Kasumi-1 (cell line): ENCODE results near the gene SNED1.
A peak's percentile ranks its signal among the peaks of the same experiment; 100 is the strongest.

Experiments used
- DNase-seq, 2 experiments: peaks; one replicate each; lab custom pipeline; 2025; lab: John Stamatoyannopoulos, UW

Gene SNED1

DNA sequence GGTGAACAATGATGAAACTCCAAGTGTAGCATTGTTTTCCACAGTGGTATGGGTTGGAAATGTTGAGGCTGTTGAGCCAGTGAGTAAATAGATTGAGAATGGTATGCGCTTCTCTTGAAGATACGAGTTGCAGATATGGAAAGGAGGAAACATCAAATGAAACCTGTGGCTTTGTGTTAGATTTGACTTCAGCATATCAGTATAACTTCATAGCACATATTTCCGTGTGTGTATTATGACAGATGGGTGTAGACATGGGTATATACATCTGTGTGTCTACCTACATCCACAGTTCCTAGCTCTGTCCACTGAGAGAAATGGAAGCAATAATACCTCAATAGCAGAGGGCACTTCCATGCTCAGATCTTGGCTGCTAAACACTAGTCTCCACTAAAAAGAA lies 8.0 kb downstream of the SNED1 start:
- no peak for DNase-seq

DNA sequence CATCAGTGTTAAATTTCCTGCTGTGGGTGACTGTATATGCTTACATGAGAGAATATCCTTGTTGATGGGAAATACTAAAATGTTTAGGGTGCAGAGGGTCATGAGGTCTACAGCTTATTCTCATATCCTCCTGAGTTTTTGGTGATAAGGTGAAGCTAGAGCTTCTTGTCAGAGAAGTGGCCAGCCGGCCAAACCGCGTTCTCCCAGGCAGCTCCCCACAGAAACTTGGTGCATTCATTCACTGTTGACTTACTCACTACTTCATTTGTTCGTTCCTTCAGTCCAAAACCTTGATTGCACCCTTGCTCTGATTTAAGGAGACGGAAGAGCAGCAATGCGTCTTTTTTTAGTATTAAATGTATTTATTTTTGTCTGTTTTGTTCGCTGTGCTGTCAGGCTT lies 8.7 kb downstream of the SNED1 start:
- no peak for DNase-seq

DNA sequence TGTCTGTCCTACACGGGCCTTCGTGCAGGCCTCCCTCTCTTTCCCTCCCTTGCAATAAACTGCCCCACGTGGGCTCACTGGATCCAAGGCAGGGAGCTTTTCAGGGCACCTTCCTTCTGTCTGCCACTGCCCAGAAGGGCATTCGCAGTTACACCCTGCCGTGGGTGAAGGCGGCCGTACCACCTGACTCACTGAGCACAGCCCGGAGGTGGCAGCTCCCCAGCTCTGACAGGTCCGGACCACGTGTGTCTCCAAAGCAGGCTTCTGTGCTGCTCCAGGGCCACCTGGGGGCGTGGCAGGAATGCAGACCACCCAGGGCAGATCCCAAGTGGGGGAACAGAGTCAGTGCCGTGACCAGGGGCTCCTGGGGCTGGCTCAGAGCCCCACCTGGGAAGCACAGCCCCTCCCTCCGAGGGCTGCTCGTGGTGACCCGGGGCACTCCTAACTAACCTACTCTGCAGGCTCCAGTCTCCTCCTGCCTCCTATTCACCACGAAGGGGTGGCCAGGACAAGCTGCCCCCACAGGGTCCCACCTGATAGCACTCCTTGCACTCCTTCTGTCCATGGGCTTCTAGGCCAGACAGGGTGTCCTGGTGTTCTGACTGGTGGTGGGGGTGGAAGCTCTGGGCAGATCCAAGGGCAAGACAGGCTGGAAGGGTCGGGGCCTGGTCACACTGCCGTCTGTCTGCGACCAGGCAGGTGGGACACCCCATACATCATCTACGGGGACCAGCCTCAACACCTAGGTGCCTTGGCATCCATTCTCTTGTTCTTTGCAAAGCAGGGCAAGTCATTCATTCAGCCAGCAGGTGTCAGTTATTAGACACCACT lies 9.7 kb downstream of the SNED1 start:
- DNase-seq: no peak

DNA sequence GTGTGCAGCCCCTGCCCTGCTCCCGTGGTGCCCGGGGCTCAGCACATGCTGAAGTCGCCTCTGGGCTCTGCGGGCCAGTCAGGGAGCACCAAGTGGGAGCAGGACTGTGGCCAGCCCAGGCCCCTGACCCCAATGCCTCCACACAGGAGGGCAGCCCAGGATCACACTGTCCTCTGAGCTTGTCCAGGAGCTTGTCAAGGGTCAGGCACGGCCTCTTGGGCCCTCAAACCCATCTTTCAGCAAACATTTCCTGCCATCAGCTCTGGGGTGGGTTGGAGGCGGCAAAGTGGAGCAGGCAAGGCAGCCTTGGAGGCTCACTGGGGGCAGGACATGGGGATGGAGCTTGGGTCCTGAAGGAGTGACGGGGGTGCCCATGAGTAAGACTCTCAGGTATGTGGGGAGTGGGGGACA lies 10.3 kb downstream of the SNED1 start:
- DNase-seq: no peak

DNA sequence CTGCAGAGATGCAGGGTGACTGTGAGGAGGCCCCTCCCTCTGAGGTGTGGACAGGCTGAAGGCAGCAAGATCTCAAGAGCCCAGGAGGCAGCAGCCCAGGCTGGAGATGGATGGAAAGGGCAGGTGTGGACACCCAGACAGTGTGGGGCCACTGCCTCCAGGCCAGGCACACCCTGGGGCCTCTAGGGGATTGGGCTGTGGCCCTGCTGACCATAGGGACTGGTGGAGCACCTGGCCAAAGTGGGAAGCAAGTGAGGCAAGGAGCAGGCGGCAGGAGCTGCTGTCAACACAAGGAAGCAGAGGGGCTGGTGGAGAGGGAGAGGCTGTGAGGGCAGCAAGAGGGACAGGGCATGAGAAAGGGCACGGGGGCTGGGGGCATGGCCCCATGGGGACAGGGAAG lies 10.8 kb downstream of the SNED1 start:
- DNase-seq: no peak

DNA sequence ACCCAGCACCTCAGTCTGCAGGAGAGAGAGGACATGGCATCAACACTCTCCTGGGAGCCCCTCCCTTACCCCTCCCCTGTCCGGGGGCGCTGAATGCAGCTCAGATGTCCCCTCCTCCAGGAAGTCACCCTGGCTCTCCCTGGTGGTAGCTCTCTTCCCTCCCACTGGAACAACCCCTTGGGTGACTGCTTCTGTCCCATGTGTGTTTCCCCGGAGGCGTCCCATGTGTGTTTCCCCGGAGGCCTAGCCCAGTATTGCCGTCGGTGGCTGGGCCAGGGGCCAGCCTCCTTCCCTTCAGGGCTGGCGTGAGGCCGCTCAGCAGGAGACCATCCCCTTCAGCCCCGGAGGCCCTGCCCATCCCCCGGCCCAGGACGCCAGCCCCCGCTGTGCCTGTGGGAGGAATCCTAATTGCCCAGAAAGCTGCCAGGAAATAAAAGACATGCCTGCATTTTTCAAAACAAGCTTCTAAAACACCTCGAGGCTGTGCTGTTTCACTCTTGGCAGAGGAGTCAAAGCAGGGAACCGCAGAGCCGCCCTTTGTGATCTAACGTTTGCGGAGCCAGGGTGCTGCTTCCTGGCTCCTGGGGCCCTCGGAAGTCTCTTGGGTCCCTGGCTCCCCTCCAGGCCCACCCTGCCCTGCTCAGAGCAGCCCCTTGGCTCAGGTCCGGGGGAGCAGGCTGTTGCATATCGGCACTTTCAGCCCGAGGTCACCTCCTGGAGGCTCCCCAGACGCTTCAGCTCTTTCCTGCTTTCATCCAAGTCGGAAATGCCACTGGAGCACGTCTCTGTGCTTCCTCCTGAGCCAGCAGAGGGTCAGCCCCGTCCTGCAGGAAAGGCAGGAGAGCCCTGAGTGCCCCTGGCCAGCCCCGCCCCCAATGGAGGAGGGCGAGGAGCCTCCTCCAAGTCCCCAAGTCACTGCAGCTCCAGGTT lies 11.4 kb downstream of the SNED1 start:
- peak; percentile 80 to 85 for DNase-seq

DNA sequence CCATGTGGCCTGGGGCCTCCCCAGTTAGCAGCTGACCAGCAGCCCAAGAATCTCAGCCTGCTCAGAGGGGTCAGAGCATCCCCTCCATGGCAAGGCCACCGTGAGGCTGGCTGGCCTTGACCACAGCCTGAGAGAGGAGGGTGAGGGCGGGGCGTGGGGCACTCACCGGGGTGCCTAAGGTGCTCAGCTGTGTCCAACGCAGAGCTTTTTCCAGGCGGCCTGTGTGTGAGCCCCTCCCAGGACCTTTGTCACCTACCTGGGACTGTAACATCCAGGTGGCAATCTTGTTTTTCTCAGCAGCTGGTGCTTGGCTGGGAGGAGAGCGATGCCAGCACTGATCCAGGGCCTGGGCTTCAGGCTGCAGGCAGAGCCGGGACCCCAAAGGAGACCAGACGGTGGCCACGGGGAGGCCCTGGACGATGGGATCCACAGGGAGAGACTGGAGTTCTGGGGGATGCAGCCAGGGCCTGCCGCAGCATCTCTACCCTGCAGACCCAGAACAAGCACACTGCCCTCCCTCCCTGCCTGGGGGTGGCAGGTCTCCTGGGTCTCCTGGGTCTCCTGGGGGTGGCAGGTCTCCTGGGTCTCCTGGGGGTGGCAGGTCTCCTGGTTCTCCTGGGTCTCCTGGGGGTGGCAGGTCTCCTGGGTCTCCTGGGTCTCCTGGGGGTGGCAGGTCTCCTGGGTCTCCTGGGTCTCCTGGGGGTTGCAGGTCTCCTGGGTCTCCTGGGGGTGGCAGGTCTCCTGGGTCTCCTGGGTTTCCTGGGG lies 12.3 kb downstream of the SNED1 start:
- DNase-seq: no peak

DNA sequence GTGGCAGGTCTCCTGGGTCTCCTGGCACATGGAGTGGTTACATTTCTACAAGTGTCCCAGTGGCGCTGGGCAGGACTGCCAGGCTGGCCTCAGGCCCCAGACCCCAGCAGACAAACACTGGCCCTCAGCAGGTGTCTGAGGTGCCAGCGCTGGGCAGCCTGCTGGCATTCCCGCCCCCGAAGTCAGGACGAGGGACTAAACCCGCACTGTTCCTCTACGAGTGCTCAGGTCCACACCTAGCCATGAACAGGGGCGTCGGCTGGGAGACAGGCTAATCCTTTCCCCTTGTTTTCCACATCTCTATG lies 12.8 kb downstream of the SNED1 start:
- DNase-seq: no peak

DNA sequence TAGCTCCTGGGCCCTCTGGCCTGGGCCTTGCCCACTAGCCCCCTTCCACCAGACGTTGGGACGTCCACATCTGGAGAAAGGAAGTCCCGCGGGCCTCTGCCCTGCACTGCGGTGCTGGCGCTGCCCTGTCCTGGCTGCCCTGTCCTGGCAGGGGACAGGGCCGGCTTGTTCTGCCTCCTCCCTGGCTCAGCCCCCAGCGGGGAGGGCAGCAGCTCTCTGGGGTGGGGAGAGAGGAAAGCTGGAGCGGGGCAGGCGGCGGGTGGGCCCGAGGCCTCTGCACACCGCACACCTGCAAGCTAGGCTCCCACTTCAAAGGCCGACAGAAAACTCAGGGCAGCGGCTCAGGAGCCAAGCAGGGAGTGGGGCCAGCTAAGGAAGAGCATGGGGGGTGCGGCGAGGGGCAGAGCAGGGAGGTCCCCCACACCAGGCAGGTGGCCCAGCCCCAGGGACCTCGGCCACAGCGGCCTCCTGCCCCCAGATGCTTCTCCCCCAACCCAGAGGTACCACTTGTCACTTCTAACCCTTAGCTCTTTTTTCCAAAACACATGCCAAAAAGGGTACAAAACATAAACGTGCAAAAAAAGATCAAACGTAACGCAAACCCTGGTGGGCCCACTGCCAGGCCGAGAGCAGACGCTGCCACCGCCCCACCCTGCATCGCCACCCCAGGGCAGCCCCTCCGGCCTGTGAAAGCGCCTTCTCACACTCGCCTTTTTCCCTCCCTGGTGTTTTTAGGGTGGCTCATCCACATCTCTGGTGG lies 13.5 kb downstream of the SNED1 start:
- DNase-seq: no peak

DNA sequence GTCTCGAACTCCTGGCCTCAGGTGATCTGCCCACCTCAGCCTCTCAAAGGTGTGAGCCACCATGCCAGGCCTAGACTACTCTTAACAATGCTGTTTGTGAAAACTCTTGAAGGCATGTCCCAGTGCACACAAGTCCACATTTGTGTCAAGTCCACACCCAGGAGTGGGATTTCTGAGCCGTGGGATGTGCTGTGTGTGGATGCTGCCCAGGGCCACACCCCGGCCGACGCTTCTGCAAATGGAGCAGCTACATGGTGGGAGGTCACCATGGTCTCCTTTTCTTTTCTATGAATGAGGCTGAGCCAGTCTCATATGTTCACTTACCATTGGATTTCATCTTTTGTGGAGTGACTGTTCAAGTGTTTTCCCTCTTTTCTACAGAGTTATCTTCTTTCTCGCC lies 15.8 kb downstream of the SNED1 start:
- no peak for DNase-seq

DNA sequence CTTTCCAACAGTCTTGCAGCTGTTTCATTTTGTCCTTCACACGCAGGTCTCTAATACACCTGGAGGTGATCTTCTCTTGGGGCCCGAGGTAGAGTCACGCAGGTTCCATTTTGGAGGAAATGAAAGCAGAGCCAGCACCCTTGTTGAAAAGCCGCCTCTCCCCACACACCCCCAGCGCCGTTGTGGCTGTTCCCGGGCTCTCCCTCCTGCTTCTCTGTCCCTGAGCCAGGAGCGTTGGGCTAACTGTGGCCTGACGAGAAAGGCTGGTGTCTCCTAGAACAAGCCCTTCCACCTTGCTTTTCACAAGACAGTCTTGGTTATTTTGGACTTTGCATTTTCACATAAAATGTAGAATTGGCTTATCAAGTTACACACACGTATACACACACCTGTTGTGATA lies 16.3 kb downstream of the SNED1 start:
- no peak for DNase-seq

DNA sequence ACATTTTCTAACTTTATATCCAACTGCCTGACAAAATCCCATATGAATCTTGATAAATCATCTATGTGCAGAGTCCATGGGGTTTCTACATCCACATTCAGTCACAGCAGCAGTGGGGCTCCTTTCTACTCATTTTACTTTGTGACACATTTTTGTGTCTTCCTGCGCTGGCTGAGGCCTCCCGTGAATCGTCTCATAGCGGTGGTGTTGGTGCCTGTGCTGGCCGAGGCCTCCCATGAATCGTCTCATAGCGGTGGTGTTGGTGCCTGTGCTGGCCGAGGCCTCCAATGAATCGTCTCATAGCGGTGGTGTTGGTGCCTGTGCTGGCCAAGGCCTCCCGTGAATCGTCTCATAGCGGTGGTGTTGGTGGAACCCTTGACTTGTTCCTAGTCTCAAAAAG lies 17.0 kb downstream of the SNED1 start:
- no peak for DNase-seq

DNA sequence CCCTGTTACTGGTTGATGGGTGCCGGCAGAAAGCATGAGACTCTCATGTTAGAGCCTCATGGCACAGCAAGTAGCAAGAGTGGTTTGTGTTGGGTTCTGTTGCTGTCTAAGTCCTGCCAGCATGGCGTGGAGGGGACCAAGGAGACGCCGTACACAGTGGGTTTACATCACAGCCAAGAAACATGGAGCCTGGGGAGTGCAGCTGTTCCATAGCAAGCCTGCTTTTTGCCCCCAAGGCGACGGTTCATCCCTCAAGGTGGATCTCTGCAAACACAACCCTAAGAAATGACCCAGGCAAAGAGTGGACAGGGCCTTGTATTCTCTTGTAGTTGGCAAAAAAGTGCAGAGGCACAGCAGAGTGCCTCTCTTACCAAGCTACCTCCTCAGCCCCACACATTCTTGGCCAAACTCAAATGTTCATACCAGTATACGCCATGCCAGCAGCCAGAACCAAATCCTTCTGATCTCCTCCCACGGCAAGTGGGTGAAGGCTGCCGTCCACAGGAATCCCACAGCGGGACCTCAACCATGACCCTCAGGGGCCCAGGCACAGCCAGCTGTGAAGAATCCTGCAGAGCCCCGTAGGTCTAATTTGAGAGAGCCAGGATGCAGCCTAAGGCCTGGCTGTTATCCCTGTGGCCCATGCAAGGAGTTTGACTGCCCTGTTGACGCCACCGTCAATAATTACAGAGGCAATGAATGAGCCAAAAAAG lies 19.0 kb downstream of the SNED1 start:
- DNase-seq: no peak

DNA sequence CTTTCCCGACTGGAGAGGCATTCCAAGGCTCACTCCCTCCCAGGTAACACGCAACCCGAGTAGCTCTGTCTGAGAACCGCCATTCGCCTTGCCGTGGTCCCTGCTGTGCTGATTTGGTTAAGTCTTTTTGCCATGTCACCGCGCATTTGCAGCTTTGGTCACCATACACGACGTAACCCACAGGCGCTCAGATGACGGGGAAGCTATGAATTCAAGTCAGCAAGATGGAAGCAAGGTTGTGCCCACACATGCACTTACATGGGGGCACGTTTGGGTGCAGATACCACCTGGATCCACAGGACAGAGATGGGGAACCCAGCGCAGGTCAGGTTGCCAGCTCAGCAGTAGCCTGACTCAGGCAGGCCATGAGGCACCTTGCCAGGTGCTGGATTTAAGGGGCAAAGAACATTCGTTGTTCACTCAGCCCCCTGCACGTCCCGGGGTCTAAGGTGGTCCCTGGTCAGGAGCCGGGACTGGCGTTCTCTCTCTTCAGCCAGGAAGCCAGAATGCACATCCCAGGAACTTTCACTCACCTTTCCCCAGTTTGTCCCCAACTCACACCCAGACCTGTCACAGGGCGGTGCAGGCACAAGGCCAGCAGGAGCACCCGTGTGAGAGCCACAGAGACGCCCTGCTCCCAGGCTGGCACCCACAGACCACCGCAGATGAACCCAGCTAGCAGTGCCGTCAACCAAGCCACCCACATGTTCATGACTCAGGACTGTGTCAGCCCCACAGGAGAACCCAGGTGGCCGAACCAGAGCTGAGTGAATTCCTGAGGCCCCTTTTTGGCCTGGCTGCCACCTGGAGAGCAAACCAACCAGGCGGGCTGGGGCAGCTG lies 19.9 kb downstream of the SNED1 start:
- DNase-seq: no peak

DNA sequence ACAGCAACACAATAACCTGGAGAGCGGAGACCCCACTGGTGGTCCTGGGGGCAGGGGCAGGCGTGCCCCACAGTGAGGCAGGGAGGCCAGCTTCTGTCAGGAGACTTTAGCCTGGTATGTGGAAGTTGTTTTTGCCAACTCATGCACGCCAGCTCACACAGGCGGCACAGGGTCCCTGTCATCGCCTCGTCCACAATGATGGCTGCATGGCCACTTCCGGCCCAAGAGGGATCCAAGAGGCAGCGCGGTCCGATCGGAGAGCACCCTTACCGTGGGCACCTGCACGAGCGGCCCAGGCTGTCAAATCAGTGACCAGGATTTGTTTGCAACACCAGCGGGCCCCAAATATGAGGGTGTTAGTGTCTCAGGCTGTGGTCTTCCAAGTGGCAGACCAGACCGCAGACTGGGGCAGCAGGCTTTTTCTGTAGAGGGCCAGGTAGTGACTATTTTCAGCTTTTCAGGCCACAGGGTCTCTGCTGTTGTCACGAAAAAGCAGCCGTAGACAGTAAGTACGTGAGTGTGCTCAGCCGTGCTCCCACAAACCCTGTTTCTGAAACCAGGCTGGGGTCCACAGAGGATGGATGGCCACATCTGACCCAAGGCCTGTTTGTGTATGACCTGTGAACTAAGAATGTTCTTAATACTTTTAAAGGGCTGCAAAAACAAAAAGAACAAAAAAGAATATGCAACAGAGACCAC lies 21.2 kb downstream of the SNED1 start:
- no peak for DNase-seq

DNA sequence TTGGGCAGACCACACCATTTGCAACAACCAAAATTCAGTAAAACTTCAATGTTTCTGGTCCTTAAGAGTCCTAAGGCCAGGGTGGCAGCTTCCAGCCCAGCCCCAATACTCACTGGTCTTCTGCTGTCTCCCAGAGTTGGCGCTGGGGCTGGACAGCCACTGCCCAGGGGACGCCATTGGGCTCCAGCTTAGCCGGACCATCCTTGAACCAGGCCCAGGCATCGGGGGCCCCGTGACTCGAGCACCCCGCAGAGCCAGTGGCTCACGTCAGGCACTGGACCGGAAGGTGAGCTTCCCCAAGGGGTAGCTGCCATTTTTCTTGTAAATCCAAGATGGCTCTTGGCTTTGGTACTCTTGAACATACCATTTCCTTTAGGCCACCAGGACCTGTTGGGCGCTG lies 21.8 kb downstream of the SNED1 start:
- DNase-seq: no peak

DNA sequence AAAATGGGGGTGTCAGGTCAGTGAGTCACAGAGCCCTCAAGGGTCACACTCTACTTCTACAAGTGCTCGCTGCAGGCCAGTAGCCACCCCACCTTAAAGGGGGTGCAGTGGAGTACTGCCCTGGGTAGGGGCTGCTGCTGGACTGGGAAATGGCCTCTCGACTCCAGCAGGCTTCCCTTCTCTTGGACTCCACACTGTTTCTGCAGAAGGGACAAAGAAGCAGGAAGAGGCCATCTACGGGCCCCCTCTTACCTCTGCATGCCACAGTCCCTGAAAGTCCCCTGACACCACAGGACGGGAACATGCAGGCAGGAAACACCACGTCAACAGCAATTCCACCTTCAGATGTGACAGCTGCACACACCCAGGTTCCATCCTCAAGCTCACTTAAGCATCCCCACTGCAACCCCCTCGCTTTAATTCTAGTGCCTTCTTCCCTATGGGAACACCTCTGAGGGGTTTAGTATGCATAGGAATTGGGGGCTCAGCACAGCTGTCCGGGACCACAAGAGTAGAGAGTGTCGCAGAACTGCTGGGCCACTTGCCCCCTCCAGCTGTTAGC lies 22.3 kb downstream of the SNED1 start:
- DNase-seq: no peak

DNA sequence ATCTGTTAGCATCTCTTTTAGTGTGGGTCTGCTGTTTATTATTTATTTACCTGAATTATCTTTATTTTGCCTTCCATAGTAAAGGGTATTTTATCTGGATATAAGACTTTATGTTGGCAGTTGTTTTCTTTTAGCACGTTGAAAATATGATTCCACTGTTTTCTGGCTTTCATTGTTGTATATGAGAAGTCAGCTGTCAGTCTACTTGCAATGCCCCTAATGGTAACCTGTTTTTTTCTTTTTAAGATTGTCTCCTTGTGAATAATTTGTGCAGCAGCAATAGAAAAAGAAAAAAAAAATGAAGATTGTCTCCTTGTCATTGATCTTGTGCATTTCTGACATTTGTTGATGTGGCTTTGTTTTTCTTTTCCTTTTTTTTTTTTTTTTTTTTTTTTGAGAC lies 27.2 kb downstream of the SNED1 start:
- DNase-seq: peak in 1 of 2 experiments; percentile 23

DNA sequence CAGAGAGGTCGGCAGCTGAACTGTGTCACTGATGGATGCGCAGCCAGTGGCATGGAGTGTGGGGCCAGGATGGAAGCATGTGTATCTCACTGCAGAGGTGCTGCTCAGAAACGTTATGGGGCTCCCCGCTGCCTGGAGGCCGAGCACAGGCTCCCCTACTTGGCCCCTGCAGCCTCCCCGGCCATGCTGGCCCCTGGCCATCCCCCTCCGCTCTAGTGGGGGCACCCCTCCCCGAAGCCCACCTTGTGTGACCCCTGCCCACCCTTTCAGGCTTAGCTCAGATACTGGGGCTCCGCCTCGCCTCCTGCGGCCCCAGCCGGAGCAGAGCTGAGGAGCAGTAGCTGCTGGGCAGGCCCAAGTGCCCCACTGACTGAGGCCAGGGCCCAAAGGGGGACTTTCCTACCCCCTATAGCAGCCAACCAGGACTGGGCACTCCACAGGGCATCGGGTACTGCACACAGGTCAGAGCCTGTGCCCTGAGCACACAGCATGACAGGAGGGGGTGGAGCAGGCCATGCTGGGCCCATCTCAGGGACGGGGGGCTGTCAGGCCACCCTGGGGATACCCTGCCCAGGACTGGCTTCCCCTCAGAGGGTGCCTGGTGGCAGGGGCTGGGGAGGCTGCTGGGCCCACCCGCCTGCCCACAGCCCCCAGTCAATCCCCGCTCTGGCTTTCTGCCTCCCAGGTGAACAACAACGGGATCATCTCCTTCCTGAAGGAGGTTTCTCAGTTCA lies 31.3 kb downstream of the SNED1 start:
- DNase-seq: no peak
